Tibial artery (tissue), 4 donors: ENCODE results near the gene GBX2.

Experiments used
- DNase-seq, 2 donors: peaks; one replicate each; pipeline ENCODE4 v3.0.0-alpha.2; 2019
- H3K27ac ChIP-seq, 2 donors: fragments of 200-600 bp; sonication (generic) in 1 of 2; 1 replicate in 1 of 2; 2 replicates in 1 of 2; pipeline ENCODE4 v1.5.1; 2018 to 2019; ENCODE audit warnings: mild to moderate bottlenecking in 1 of 2
- H3K27me3 ChIP-seq, 2 donors: fragments of 200-600 bp; sonication (generic) in 1 of 2; one replicate each; pipeline versions ENCODE4 v1.5.1 to v1.6.0; 2016 to 2019
- H3K36me3 ChIP-seq, 3 donors: fragments of 200-600 bp; sonication (generic) in 2 of 3; one replicate each; pipeline ENCODE4 v1.5.1; 2016 to 2019; ENCODE audit warnings: mild to moderate bottlenecking in 2 of 3
- H3K4me1 ChIP-seq, 4 donors: fragments of 200-600 bp; sonication (generic) in 2 of 4; 1 replicate in 3 of 4; 2 replicates in 1 of 4; pipeline ENCODE4 v1.5.1; 2016 to 2019
- H3K4me3 ChIP-seq, 2 donors: fragments of 200-600 bp; sonication (generic) in 1 of 2; 1 replicate in 1 of 2; 2 replicates in 1 of 2; pipeline ENCODE4 v1.5.1; 2018 to 2019; ENCODE audit warnings: mild to moderate bottlenecking in 2 of 2
- H3K9me3 ChIP-seq, 3 donors: fragments of 200-600 bp; sonication (generic) in 1 of 3; one replicate each; pipeline ENCODE4 v1.5.1; 2016 to 2019
- CTCF ChIP-seq, 2 experiments: fragments of 200-600 bp in 1 of 2; fragments of 450-650 bp in 1 of 2; IDR thresholded peaks; one replicate each; pipeline ENCODE4 v1.5.1; 2017 to 2019; ENCODE audit warnings: antibody characterized with exemption in 2 of 2, mild to moderate bottlenecking in 1 of 2, moderate library complexity in 1 of 2
- intact Hi-C: fragments of 100-400 bp; cut with DNase I; formaldehyde crosslinking; loops from one replicate; pipeline ENCODE4 v1.15.0; 2023; ENCODE audit warnings: low total_unique reads

GBX2 gene

GRCh38 chr2:236180831-236181453 is 12.8 kb upstream of the GBX2 start:
- DNase-seq: peak in 1 of 2 donors; percentile 67
- intact Hi-C loops: loop anchor here (2.0 to 5.0 kb wide), 2 partner anchors 402 to 891 kb away; no protein-coding TSS in a partner anchor

GRCh38 chr2:236180076-236180816 is 12.1 kb upstream of the GBX2 start:
- no peak for DNase-seq
- no peak for TF ChIP-seq CTCF (IDR thresholded peaks at IDR 0.05)
- H3K9me3 ChIP-seq: peaks cover 0 to 3% (median 0%) of the 10 kb centered on the region in 3 donors
- no peaks in the 10 kb centered on the region for H3K36me3 ChIP-seq
- peaks cover 0 to 53% of the 10 kb centered on the region in 2 donors for H3K27me3 ChIP-seq
- intact Hi-C loops: loop anchor here (2.0 to 5.0 kb wide), 2 partner anchors 401 to 892 kb away; no protein-coding TSS in a partner anchor
- peak overlapping the region in 1 of 2 donors; percentile 47 for H3K4me3 ChIP-seq
- H3K27ac ChIP-seq: no peak overlapping the region
- H3K4me1 ChIP-seq: peaks cover 0 to 27% (median 23%) of the 10 kb centered on the region in 4 donors

More at GRCh38 chr2:236180831-236181453, 12.8 kb upstream of the GBX2 start:
- Histone ChIP-seq H3K9me3 (peaks cover 0 to 3% (median 0%) of the 10 kb centered on the region in 3 donors), H3K4me1 (peaks cover 0 to 27% (median 23%) of the 10 kb centered on the region in 4 donors), H3K27ac (no peak overlapping the region), H3K4me3 (no peak overlapping the region), H3K27me3 (peaks cover 0 to 53% of the 10 kb centered on the region in 2 donors), H3K36me3 (no peaks in the 10 kb centered on the region)
- TF ChIP-seq CTCF (IDR thresholded peaks at IDR 0.05): peak; percentile 55 to 62

GRCh38 chr2:236179236-236180075 is 11.3 kb upstream of the GBX2 start:
- Histone ChIP-seq H3K36me3 (no peaks in the 10 kb centered on the region), H3K27ac (peak overlapping the region in 1 of 2 donors; percentile 17), H3K4me3 (peak overlapping the region; percentile 35 to 47), H3K27me3 (peaks cover 0 to 57% of the 10 kb centered on the region in 2 donors), H3K4me1 (peaks cover 0 to 27% (median 23%) of the 10 kb centered on the region in 4 donors), H3K9me3 (no peaks in the 10 kb centered on the region)
- DNase-seq: no peak
- TF ChIP-seq CTCF (IDR thresholded peaks at IDR 0.05): no peak
- intact Hi-C loops: loop anchor here (2.0 to 5.0 kb wide), 2 partner anchors 401 to 893 kb away; no protein-coding TSS in a partner anchor

- Histone ChIP-seq H3K36me3 (no peaks in the 10 kb centered on the region), H3K9me3 (no peaks in the 10 kb centered on the region), H3K4me1 (peaks cover 0 to 28% (median 23%) of the 10 kb centered on the region in 4 donors), H3K4me3 (peak overlapping the region; percentile 35 to 47), H3K27ac (no peak overlapping the region), H3K27me3 (peaks cover 0 to 63% of the 10 kb centered on the region in 2 donors)
- intact Hi-C loops: no loop called here
- no peak for DNase-seq
- TF ChIP-seq CTCF (IDR thresholded peaks at IDR 0.05): no peak
Observed at GRCh38 chr2:236178890-236179235, 10.7 kb upstream of the GBX2 start.
